Activated naive CD8-positive, alpha-beta T cell treated with anti-CD3 and anti-CD28 coated beads, Interleukin-2, amount 50 U/mL, for 24 hours (primary cell): ENCODE results near the gene YDJC.
A peak's percentile ranks its signal among the peaks of the same experiment; 100 is the strongest.
"Not testable (repeated sequence)": the region's sequence is repeated elsewhere in the genome, so short reads cannot be mapped to it uniquely, and the experiment has no call there.

Experiments used
- ATAC-seq: fragments of 150-1000 bp; cut with Tn5 transposase; one replicate; pipeline ENCODE4 v1.10.0; 2021
- DNase-seq: peaks from one replicate; pipeline ENCODE4 v3.0.0; 2021
- H3K27ac Mint-ChIP-seq: one replicate; pipeline ENCODE4 v1.8.0; 2021; ENCODE audit warnings: mild to moderate bottlenecking, mixed read lengths
- H3K27me3 Mint-ChIP-seq: one replicate; pipeline ENCODE4 v1.8.0; 2021; ENCODE audit warnings: mixed read lengths
- H3K36me3 Mint-ChIP-seq: one replicate; pipeline ENCODE4 v1.8.0; 2021; ENCODE audit warnings: low read depth, mixed read lengths
- H3K4me1 Mint-ChIP-seq: one replicate; pipeline ENCODE4 v1.8.0; 2021; ENCODE audit warnings: mixed read lengths
- H3K4me3 Mint-ChIP-seq: one replicate; pipeline ENCODE4 v1.8.0; 2021; ENCODE audit warnings: mild to moderate bottlenecking, moderate library complexity, mixed read lengths
- H3K9me3 Mint-ChIP-seq: one replicate; pipeline ENCODE4 v1.8.0; 2021; ENCODE audit warnings: mixed read lengths

The YDJC gene

DNA sequence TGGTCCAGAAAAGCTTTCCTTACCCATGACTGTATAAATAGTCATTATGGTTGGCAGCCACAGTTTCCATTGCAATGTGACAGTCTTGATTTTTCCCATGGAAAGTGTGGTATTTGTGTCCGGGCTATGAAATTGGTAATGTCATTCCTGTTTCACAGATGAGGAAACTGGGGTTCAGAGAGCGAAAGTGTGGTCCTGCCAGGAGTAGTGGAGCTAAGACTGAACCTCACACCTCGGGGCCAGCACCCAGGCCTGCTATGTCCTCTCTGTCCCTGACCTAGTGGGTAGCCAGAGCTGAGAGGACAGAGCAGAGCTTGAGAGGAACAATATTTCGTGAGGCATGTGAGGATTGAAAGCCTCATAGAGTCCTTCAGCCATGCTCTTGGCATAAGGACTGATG lies 1.2 kb upstream of the YDJC start:
- Mint-ChIP-seq H3K27ac (peak overlapping the region; percentile 77), H3K4me3 (no peak overlapping the region), H3K9me3 (no peaks in the 10 kb centered on the region), H3K4me1 (peaks cover 37% of the 10 kb centered on the region), H3K27me3 (no peaks in the 10 kb centered on the region), H3K36me3 (peaks cover 20% of the 10 kb centered on the region)
- ATAC-seq (no peak), DNase-seq (no peak)

DNA sequence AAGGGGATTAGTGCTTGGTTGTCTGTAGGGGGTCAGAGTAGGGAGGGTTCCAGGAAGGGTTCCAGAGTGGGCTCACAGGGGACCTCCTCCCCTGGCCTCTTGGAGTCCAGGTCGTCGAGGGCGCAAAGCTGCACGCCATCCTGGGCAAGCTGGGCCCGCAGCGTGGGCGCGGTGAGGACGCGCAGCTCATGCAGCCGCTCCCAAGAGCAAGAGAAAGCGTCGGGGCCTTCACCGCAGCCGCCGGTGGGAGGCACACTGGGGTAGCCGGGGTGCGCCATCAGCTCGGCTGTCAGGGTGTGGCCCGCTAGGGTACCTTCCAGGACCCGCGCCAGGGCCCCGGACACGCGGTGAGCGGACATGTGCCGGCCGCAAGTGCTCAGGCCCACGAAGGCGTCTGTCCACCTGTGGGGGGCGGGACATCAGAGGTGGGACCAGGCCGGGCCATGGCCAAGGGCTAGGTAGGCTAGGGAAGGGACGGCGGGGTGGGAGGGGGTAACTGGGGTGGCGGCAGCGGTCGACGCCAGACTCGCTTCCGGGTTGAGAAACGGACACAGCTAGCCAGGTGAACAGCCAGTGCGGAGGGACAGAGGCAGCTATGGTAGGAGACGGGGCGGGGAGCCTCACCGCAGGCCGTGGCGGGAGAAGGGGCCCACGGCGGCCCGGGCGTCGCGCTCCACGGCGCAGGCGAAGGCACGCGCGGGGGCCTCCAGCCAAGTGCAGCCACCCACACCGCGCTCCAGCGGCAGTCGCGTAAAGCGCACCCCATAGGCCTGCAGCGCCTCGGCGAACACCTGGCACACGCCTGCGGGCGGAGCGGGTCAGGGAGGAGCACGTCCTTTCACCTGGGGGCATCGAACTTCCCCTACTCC lies 1.2 kb downstream of the YDJC start:
- Mint-ChIP-seq H3K27me3 (no peaks in the 10 kb centered on the region), H3K36me3 (peaks cover 20% of the 10 kb centered on the region), H3K27ac (peak overlapping the region; percentile 93), H3K4me1 (peaks cover 48% of the 10 kb centered on the region), H3K4me3 (peak overlapping the region; percentile 87), H3K9me3 (no peaks in the 10 kb centered on the region)
- ATAC-seq (peak; percentile 0), DNase-seq (no peak)

GRCh38 chr22:21626735-21627469 lies 2.9 kb downstream of the YDJC start:
- DNase-seq (no peak), ATAC-seq (no peak)
- peaks cover 46% of the 10 kb centered on the region for H3K4me1 Mint-ChIP-seq
- H3K9me3 Mint-ChIP-seq = no peaks in the 10 kb centered on the region
- no peaks in the 10 kb centered on the region for H3K27me3 Mint-ChIP-seq
- H3K27ac Mint-ChIP-seq = peak overlapping the region; percentile 68
- peaks cover 26% of the 10 kb centered on the region for H3K36me3 Mint-ChIP-seq
- peak overlapping the region; percentile 87 for H3K4me3 Mint-ChIP-seq

DNA sequence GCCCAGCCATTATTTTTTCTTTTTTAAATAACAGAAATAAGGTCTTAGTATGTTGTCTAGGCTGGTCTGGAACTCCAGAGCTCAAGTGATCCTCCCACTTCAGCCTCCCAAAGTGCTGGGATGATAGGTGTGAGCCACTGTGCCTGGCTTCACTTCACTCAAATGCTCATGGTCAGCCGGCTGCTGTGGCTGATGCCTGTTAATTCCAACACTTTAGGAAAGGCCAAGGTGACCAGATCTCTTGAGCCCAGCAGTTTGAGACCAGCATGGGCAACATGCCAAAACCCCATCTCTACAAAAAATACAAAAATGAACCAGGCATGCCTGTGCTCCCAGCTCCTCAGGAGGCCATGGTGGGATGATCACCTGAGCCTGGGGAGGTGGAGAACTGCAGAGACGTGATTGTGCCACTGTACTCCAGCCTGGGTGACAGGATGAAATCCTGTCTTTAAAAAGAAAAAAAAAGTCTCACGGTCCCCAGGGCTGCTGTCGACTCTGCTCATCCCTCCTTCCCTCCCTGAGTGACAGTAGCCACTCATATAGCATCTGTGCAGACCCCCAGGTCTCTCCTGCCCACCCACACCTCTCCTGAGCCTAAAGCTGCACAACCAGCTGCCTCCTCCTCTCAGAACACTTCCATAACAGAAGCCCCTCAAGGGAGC lies 3.6 kb downstream of the YDJC start:
- H3K4me1 Mint-ChIP-seq = peaks cover 43% of the 10 kb centered on the region
- H3K27me3 Mint-ChIP-seq = no peaks in the 10 kb centered on the region
- ATAC-seq = no peak
- no peak for DNase-seq
- peak overlapping the region; percentile 87 for H3K4me3 Mint-ChIP-seq
- H3K36me3 Mint-ChIP-seq = peaks cover 26% of the 10 kb centered on the region
- peak overlapping the region; percentile 68 for H3K27ac Mint-ChIP-seq
- H3K9me3 Mint-ChIP-seq = no peaks in the 10 kb centered on the region

- Mint-ChIP-seq H3K27ac (peak overlapping the region; percentile 71), H3K4me1 (peaks cover 33% of the 10 kb centered on the region), H3K36me3 (peaks cover 28% of the 10 kb centered on the region), H3K4me3 (peak overlapping the region; percentile 14), H3K9me3 (no peaks in the 10 kb centered on the region), H3K27me3 (no peaks in the 10 kb centered on the region)
- DNase-seq (no peak), ATAC-seq (no peak)
Observed at GRCh38 chr22:21624880-21625791, 4.7 kb downstream of the YDJC start.

DNA sequence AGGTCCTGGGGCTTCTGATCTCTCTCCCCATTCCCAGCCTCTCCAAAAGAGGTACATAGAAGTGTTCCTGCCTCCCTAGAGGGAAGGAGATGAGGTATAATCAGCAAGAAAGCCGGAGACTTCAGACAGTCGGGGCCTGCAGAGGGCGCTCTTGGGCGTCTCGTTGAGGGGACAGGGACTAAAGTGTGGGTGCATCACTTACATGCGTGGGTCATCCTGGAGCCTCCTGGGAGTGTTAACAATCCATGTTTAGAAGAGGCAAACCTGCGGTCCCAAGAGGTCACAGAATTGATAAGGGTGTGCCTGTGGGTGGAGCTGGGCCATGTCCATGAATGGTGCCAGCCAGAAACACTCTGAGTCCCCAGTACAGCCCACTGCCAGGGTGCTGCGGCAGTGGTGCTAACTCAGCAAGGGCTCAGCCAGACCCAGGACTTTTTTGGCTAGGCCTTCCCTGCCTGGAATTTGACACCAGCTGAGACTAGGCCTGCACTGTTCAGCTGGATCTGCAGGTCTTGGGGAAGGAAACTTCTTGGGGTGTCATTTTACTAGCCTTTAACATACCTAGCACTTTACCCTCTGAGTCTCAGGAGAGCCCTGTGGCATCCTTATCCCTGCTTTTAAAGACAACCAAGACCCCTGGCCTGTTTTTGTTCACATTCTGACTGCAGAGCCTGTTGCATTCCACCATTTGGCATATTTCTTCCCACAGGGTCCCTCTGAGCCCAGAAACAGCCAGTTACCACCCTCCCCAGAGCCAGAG lies 5.5 kb downstream of the YDJC start:
- peaks cover 36% of the 10 kb centered on the region for H3K4me1 Mint-ChIP-seq
- H3K36me3 Mint-ChIP-seq = peaks cover 28% of the 10 kb centered on the region
- DNase-seq (peak; percentile 71), ATAC-seq (peak; percentile 3)
- no peaks in the 10 kb centered on the region for H3K9me3 Mint-ChIP-seq
- no peaks in the 10 kb centered on the region for H3K27me3 Mint-ChIP-seq
- no peak overlapping the region for H3K4me3 Mint-ChIP-seq
- peak overlapping the region; percentile 71 for H3K27ac Mint-ChIP-seq

DNA sequence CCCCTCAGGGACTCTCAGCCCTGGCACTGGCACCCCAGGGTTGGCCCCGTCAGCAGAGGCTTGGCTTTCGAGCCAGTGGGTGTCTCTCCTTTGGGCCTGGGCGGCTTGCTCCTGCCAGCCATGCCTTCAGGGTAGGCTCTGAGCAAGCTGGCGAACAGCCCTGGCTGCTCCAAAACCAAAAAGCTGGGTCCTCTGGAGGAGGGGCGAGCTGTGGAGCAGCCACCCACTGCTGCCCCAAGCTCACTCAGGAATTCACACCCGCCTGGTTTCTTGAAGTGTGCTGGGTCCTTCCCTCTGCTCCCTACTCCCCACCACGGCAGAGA lies 6.2 kb downstream of the YDJC start:
- Mint-ChIP-seq H3K9me3 (no peaks in the 10 kb centered on the region), H3K4me1 (peaks cover 35% of the 10 kb centered on the region), H3K27me3 (no peaks in the 10 kb centered on the region), H3K27ac (no peak overlapping the region), H3K36me3 (peaks cover 26% of the 10 kb centered on the region), H3K4me3 (no peak overlapping the region)
- no peak for DNase-seq
- ATAC-seq = no peak

- Mint-ChIP-seq H3K27ac (peak overlapping the region; percentile 35), H3K9me3 (no peaks in the 10 kb centered on the region), H3K4me1 (peaks cover 32% of the 10 kb centered on the region), H3K27me3 (no peaks in the 10 kb centered on the region), H3K4me3 (no peak overlapping the region), H3K36me3 (peaks cover 23% of the 10 kb centered on the region)
- ATAC-seq = no peak
- DNase-seq = no peak
Observed at GRCh38 chr22:21622919-21623647, 6.7 kb downstream of the YDJC start.

DNA sequence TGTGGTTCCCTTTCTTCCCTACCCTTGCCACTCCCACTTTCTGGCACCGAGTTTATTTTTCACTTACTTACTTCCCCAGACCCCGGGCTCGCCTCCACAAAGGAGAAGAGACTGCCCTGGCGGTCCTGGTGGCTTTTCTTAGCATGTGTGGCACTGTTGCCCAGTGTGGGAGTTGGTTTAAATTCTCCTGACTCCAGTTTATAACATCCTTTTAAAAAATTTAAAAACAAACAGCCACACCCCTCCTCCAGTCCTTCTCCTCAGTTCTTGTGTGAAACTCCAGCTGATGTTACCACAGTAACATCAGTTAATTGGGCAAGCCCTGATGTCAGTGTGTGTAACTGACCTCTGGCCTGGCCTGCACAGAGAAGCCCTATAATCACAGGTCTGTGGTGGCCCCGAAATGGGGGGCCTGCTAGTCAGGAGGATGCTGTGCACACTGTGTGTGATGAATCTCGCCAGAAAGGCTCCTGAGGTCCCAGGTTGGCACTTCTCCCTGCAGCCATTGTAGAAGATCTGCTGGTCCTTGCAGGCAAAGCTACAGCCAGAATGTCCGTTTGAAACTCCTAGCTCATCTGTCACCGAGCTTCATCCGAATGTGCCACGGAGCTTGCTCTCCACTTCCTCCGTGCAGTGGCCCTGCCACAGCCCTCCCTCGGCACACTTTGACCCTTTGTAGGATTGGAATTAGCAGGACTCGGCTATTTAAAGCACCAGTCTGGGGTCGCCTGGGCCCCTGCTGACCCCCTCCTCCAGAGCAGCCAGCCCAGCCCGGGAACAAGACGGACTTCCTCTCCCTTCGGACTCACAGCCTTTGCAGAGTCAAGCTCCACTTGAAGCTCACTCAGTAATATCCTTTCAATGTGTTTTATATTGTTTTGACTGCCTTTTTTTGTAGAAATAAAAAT lies 7.6 kb downstream of the YDJC start:
- Mint-ChIP-seq H3K4me3 (no peak overlapping the region), H3K27me3 (no peaks in the 10 kb centered on the region), H3K9me3 (no peaks in the 10 kb centered on the region), H3K36me3 (peaks cover 18% of the 10 kb centered on the region), H3K4me1 (peaks cover 24% of the 10 kb centered on the region), H3K27ac (peak overlapping the region; percentile 35)
- ATAC-seq (no peak), DNase-seq (no peak)

DNA sequence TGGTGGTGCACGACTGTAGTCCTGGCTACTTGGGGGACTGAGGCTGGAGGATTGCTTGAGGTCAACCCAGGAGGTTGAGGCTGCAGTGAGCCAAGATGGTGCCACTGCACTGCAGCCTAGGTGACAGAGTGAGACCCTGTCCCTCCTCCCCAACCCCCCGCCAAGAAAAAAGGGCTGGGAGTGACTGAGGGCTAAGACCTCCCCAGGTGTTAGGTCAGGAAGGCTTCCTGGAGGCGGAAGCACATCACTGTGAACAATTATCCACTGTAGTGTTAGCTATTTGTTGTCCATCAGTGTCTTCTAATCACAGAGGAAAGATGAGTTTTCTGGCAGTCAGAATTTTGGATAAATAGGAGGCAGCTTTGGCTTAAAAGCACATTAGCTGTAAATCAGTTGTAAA lies 8.8 kb downstream of the YDJC start:
- peaks cover 11% of the 10 kb centered on the region for H3K36me3 Mint-ChIP-seq
- peaks cover 16% of the 10 kb centered on the region for H3K4me1 Mint-ChIP-seq
- ATAC-seq (no peak), DNase-seq (no peak)
- no peaks in the 10 kb centered on the region for H3K27me3 Mint-ChIP-seq
- no peaks in the 10 kb centered on the region for H3K9me3 Mint-ChIP-seq
- no peak overlapping the region for H3K4me3 Mint-ChIP-seq
- peak overlapping the region; percentile 26 for H3K27ac Mint-ChIP-seq

DNA sequence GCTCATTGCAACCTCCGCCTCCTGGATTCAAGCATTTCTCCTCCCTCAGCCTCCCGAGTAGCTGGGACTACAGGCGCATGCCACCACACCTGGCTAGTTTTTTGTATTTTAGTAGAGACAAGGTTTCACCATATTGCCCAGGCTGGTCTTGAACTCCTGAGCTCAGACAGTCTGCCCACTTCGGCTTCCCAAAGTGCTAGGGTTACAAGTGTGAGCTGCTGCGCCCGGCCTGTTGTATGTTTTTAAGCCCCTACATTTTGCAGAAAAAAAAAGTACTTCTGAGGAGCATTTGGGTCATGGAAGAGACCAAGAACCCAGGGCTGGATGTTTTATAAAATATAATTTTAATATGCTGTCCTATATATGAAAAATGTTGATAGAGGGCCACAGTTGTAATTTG lies 12.5 kb downstream of the YDJC start:
- not testable (repeated sequence) for H3K4me1 Mint-ChIP-seq, ATAC-seq, H3K27ac Mint-ChIP-seq, H3K4me3 Mint-ChIP-seq, H3K27me3 Mint-ChIP-seq, DNase-seq, H3K9me3 Mint-ChIP-seq
- peaks cover 23% of the 10 kb centered on the region for H3K36me3 Mint-ChIP-seq

GRCh38 chr22:21615731-21616130 lies 14.1 kb downstream of the YDJC start:
- ATAC-seq (no peak), DNase-seq (no peak)
- H3K36me3 Mint-ChIP-seq = peaks cover 33% of the 10 kb centered on the region
- H3K9me3 Mint-ChIP-seq = no peaks in the 10 kb centered on the region
- H3K4me1 Mint-ChIP-seq = peaks cover 9% of the 10 kb centered on the region
- no peak overlapping the region for H3K27ac Mint-ChIP-seq
- no peak overlapping the region for H3K4me3 Mint-ChIP-seq
- no peaks in the 10 kb centered on the region for H3K27me3 Mint-ChIP-seq
